GM12874 (cell line): ENCODE data around the gene WDPCP.

Experiments
- TF ChIP-seq, protein P1 (sequence below): IDR thresholded peaks from 2 replicates; pipeline ENCODE4 v1.5.1; 2011; ENCODE audit warnings: low read depth, mild to moderate bottlenecking, control low read depth, low read length, moderate library complexity; ENCODE audit not compliant: insufficient read depth

The WDPCP gene

DNA sequence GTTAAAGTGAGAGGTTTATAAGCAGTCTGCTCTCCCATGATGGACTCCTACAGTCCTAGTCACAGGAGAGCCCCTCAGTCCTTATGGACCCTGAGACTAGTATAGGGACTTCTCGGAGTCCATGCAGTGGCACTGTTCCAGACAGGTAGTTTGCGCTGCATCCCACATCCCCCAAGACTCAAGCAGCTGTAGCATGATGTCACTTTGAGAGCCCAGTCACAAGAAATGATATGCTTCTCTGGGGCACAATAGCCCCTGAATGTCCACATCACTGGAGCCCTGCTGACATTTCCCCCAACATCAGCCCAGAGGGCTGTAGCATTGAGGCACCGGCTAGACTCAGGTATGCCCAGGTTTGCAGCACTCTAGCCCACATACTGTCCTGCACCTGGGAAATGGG lies 317.6 kb downstream of the WDPCP start:
- TF ChIP-seq, protein P1, sequence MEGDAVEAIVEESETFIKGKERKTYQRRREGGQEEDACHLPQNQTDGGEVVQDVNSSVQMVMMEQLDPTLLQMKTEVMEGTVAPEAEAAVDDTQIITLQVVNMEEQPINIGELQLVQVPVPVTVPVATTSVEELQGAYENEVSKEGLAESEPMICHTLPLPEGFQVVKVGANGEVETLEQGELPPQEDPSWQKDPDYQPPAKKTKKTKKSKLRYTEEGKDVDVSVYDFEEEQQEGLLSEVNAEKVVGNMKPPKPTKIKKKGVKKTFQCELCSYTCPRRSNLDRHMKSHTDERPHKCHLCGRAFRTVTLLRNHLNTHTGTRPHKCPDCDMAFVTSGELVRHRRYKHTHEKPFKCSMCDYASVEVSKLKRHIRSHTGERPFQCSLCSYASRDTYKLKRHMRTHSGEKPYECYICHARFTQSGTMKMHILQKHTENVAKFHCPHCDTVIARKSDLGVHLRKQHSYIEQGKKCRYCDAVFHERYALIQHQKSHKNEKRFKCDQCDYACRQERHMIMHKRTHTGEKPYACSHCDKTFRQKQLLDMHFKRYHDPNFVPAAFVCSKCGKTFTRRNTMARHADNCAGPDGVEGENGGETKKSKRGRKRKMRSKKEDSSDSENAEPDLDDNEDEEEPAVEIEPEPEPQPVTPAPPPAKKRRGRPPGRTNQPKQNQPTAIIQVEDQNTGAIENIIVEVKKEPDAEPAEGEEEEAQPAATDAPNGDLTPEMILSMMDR, result no peak

- TF ChIP-seq, protein P1, result no peak
Observed at GRCh38 chr2:63268946-63269345, 319.3 kb downstream of the WDPCP start.

DNA sequence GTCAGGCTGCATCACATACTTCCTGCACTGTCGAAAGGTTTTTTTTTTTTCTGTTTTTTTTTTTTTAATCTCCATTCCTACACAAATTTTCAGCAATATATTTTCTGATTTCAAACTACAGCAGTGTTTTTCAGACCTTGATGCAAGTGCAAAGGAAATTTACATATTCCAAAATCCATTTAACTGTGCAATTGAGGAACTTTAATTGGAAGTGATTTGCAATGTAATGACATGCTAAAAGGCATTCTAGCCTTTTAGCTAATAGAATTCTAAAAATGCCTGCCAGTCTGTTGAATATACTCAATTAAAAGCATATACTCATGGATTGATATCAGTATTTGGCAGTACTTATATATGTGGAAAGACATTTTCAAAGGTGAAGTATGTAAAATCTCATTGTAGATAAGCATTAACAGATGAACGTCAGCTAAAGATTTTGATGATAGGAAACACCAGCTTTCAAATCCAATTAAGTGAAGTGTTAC lies 327.1 kb downstream of the WDPCP start:
- TF ChIP-seq, protein P1, result no peak

GRCh38 chr2:63257473-63257872 lies 330.8 kb downstream of the WDPCP start:
- TF ChIP-seq, protein P1, result no peak

DNA sequence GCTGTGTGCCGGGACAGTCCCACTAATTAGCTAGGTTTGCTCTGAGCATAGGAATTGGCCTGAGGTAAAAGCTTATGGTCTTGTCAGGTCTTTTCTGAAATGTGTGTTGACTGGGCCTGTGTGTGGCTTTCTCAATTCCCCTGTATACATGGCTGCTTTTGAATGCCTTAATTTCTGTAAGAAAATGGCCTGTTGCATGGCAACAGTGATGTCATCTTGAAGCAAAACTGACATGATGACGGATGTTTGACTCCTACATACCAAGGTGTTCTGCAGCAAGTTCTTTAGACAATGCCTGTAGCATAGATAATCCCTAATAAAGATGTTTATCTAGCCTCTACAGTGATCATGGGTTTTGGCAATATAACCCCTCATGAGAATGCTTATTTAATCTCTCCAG lies 339.1 kb downstream of the WDPCP start:
- TF ChIP-seq, protein P1, result no peak

GRCh38 chr2:63242747-63243146 lies 345.5 kb downstream of the WDPCP start:
- TF ChIP-seq, protein P1, result no peak

DNA sequence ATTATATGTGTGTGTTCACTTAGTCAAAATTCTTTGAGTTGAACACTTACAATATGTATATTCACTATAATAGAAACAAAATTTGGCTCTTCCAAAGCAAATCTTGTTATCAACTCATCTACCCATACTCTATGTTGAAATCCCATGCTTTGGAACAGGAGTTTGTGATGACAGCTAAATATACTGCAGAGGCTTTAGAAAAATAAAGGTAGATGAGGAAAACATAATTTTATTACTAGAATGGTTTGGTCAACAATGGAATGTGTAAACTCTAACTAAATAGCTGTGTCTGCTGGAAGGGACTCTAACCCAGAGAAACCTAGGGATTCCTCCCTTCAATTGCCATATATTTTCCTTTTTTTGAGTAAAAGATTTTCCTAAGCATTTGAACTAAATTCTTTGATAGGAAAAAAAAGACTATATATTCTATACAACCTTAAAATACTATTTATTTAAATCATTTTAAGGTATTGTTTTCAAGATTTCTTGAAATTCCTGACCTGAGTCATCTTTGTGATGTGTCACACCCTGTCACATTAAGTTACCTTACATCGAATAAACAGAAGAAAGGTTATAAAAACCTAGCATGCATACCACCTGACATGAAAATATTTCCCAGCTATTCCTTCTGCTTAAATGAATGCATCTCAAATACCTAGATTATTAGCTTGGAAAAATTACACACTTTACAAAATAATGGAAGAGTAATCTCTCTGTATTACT lies 362.2 kb downstream of the WDPCP start:
- TF ChIP-seq, protein P1, result no peak
